ENCODE measurements around the gene RHEB. TPM values are rescaled to one million over a fixed set of nuclear protein-coding genes. Genes with fewer than 3 reads are reported as not detected.

RHEB gene
- total RNA-seq, 1 donor from 2014 or later: 94.2 TPM

- no peak for DNase-seq (ENCODE audit: low spot score)
- Mint-ChIP-seq H3K36me3 (ENCODE audit: low read depth, unreplicated experiment) (peaks cover 8% of the 10 kb centered on the region), H3K4me1 (ENCODE audit: unreplicated experiment) (peaks cover 39% of the 10 kb centered on the region), H3K27me3 (ENCODE audit: unreplicated experiment) (peaks cover 4% of the 10 kb centered on the region), H3K4me3 (ENCODE audit: unreplicated experiment) (no peak overlapping the region), H3K27ac (ENCODE audit: unreplicated experiment) (no peak overlapping the region), H3K9me3 (ENCODE audit: unreplicated experiment) (no peaks in the 10 kb centered on the region)
- TF ChIP-seq CTCF (IDR thresholded peaks at IDR 0.05; ENCODE audit: unreplicated experiment): no peak
These were observed 10.7 kb downstream of the RHEB start for GRCh38 chr7:151508991-151509390.

- DNase-seq (ENCODE audit: low spot score): no peak
- Mint-ChIP-seq H3K4me3 (ENCODE audit: unreplicated experiment) (no peak overlapping the region), H3K9me3 (ENCODE audit: unreplicated experiment) (no peaks in the 10 kb centered on the region), H3K4me1 (ENCODE audit: unreplicated experiment) (peaks cover 38% of the 10 kb centered on the region), H3K27me3 (ENCODE audit: unreplicated experiment) (peaks cover 4% of the 10 kb centered on the region), H3K36me3 (ENCODE audit: low read depth, unreplicated experiment) (peaks cover 8% of the 10 kb centered on the region), H3K27ac (ENCODE audit: unreplicated experiment) (peak overlapping the region; percentile 98)
- no peak for TF ChIP-seq CTCF (IDR thresholded peaks at IDR 0.05; ENCODE audit: unreplicated experiment)
These were observed 11.9 kb downstream of the RHEB start for GRCh38 chr7:151507806-151508205.

- TF ChIP-seq CTCF (IDR thresholded peaks at IDR 0.05; ENCODE audit: unreplicated experiment): no peak
- Mint-ChIP-seq H3K36me3 (ENCODE audit: low read depth, unreplicated experiment) (peaks cover 8% of the 10 kb centered on the region), H3K4me1 (ENCODE audit: unreplicated experiment) (peaks cover 29% of the 10 kb centered on the region), H3K4me3 (ENCODE audit: unreplicated experiment) (peak overlapping the region; percentile 34), H3K9me3 (ENCODE audit: unreplicated experiment) (no peaks in the 10 kb centered on the region), H3K27ac (ENCODE audit: unreplicated experiment) (peak overlapping the region; percentile 98), H3K27me3 (ENCODE audit: unreplicated experiment) (peaks cover 4% of the 10 kb centered on the region)
- DNase-seq (ENCODE audit: low spot score): peak; percentile 34
These were observed 12.8 kb downstream of the RHEB start for GRCh38 chr7:151506901-151507382.

- TF ChIP-seq CTCF (IDR thresholded peaks at IDR 0.05; ENCODE audit: unreplicated experiment): no peak
- DNase-seq (ENCODE audit: low spot score): no peak
- peaks cover 31% of the 10 kb centered on the region for H3K4me1 Mint-ChIP-seq (ENCODE audit: unreplicated experiment)
- H3K27me3 Mint-ChIP-seq (ENCODE audit: unreplicated experiment): peaks cover 4% of the 10 kb centered on the region
- H3K36me3 Mint-ChIP-seq (ENCODE audit: low read depth, unreplicated experiment): peaks cover 12% of the 10 kb centered on the region
- H3K9me3 Mint-ChIP-seq (ENCODE audit: unreplicated experiment): no peaks in the 10 kb centered on the region
- peak overlapping the region; percentile 21 for H3K27ac Mint-ChIP-seq (ENCODE audit: unreplicated experiment)
- no peak overlapping the region for H3K4me3 Mint-ChIP-seq (ENCODE audit: unreplicated experiment)
These were observed 13.7 kb downstream of the RHEB start for GRCh38 chr7:151505836-151506468.

- H3K36me3 Mint-ChIP-seq (ENCODE audit: low read depth, unreplicated experiment): peaks cover 12% of the 10 kb centered on the region
- H3K27me3 Mint-ChIP-seq (ENCODE audit: unreplicated experiment): peaks cover 4% of the 10 kb centered on the region
- H3K4me1 Mint-ChIP-seq (ENCODE audit: unreplicated experiment): peaks cover 29% of the 10 kb centered on the region
- no peaks in the 10 kb centered on the region for H3K9me3 Mint-ChIP-seq (ENCODE audit: unreplicated experiment)
- H3K4me3 Mint-ChIP-seq (ENCODE audit: unreplicated experiment): no peak overlapping the region
- peak overlapping the region; percentile 13 for H3K27ac Mint-ChIP-seq (ENCODE audit: unreplicated experiment)
- no peak for DNase-seq (ENCODE audit: low spot score)
- TF ChIP-seq CTCF (IDR thresholded peaks at IDR 0.05; ENCODE audit: unreplicated experiment): no peak
These were observed 14.3 kb downstream of the RHEB start for GRCh38 chr7:151505433-151505832.

Data from endothelial cell (in vitro differentiated cells).